Mesenteric fat pad (tissue), 1 donor: ENCODE measurements around the gene ZMYM5. TPM values are rescaled to one million over a fixed set of nuclear protein-coding genes. Genes with fewer than 3 reads are reported as not detected.

ENCODE experiments used
- total RNA-seq: library from RNA; stranded (reverse); fragmentation: NEBNext Ultra II Directional; extraction: Animal tissue kit (Norgen Biotek cat#: 25700); gene quantifications from one replicate; pipeline ENCODE4 v1.2.1, GENCODE V29; 2021
- donor health status: DM: yes; HTN: yes; CAD: no.

Gene ZMYM5
- total RNA-seq, 1 donor from 2014 or later = 18.6 TPM

Other genes with a start within 250 kb of the ZMYM5 start
- 27.4 TPM for gene MPHOSPH8, start 230.0 kb downstream of the ZMYM5 start, total RNA-seq
- gene PSPC1, start 80.7 kb downstream of the ZMYM5 start, total RNA-seq = 40.3 TPM
- 74.2 TPM for gene ZMYM2, start 95.1 kb upstream of the ZMYM5 start, total RNA-seq